Prostate gland (tissue), 2 donors: ENCODE results near the gene KLRF2.

Experiments
- CTCF ChIP-seq, 4 experiments: fragments of 200-600 bp in 2 of 4; fragments of 450-650 bp in 2 of 4; sonication (generic) in 2 of 4; IDR thresholded peaks; 1 replicate in 3 of 4; 2 replicates in 1 of 4; pipeline ENCODE4 v1.5.1; 2016 to 2019; ENCODE audit warnings: antibody characterized with exemption in 4 of 4, mild to moderate bottlenecking in 2 of 4, moderate library complexity in 2 of 4
- POLR2A ChIP-seq: fragments of 450-650 bp; IDR thresholded peaks from one replicate; pipeline ENCODE4 v1.6.1; 2016; ENCODE audit warnings: antibody characterized with exemption, mild to moderate bottlenecking

- TF ChIP-seq CTCF (IDR thresholded peaks at IDR 0.05), result no peak
- no peak for TF ChIP-seq POLR2A
Observed at GRCh38 chr12:9848899-9849298, 32.4 kb upstream of the KLRF2 start.
